Measurements from ENCODE around the gene ANKRD53.

ANKRD53 gene

DNA sequence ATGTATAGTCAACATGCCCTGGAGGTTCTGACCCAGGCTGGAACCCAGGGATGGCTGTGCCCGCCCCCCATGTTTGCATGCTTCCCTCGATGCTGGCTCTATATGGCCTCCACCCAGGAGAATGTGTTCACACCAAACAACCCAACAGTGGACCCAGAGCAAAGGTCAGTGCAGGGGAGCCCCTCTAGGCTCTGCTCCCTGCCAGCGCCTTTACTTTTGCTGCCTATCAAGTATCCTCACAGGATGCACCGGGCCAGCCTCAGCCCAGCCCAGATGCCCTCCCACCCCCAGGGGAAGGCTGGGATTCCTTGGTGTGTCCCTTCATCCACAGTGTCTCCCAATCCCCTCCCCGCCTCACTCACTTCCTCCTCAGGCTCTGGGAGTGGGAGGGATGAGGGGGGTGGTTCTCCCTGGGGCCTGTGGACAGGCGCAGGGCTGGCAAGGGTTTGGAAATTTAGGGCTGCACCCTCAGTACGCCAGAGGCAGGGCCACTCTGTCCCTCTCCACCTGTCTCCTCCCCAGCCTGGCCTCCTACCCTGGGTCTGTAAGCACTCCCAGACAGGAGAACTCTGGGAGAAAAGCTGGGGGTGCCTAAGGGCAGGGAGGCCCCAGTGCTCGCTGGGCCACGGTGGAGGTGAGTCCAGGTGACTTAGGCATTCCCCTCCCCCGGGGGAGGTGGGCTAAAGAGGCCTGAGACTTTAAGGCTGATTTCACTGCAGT, 40.4 kb upstream of the ANKRD53 start:
- H3K27me3 ChIP-seq (ENCODE audit: control insufficient read depth, insufficient read depth, low read length), result peaks cover 87% of the 10 kb centered on the region
- H3K9ac ChIP-seq (ENCODE audit: low read length), result no peak overlapping the region
- H3K9me3 ChIP-seq (ENCODE audit: control insufficient read depth, insufficient read depth, low read depth, low read length), result no peaks in the 10 kb centered on the region
- H3K27ac ChIP-seq (ENCODE audit: low read depth, low read length), result no peak overlapping the region
- H3K4me3 ChIP-seq (ENCODE audit: low read depth, low read length), result peak overlapping the region; percentile 49; the same call in 1 of the 2 replicates
- H3K4me1 ChIP-seq (ENCODE audit: control insufficient read depth, insufficient read depth, low read length), result peaks cover 50% of the 10 kb centered on the region
- no peaks in the 10 kb centered on the region for H3K36me3 ChIP-seq (ENCODE audit: control insufficient read depth, insufficient read depth, low read length)

DNA sequence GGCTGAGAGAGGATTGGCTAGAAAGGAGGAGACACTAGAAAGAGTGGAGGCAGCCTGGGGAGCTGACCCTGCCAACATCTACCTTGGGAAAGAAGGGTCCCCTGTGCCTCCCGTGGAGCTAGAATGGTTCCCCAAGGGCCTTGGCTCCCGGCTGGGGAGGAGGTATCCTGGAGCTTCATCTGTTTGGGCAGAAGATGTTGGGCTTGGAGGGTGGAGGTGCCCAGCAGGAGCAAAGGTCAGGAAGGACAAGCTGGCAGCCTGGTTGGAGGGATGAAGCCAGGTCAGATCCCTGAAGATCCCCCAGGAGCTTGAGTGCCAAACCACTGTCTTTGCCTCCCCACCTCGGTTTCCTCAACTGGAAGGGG, 39.9 kb upstream of the ANKRD53 start:
- Histone ChIP-seq H3K36me3 (ENCODE audit: control insufficient read depth, insufficient read depth, low read length) (no peaks in the 10 kb centered on the region), H3K4me3 (ENCODE audit: low read depth, low read length) (peak overlapping the region; percentile 49), H3K4me1 (ENCODE audit: control insufficient read depth, insufficient read depth, low read length) (peaks cover 54% of the 10 kb centered on the region), H3K9ac (ENCODE audit: low read length) (no peak overlapping the region), H3K9me3 (ENCODE audit: control insufficient read depth, insufficient read depth, low read depth, low read length) (no peaks in the 10 kb centered on the region), H3K27ac (ENCODE audit: low read depth, low read length) (no peak overlapping the region), H3K27me3 (ENCODE audit: control insufficient read depth, insufficient read depth, low read length) (peaks cover 86% of the 10 kb centered on the region)

DNA sequence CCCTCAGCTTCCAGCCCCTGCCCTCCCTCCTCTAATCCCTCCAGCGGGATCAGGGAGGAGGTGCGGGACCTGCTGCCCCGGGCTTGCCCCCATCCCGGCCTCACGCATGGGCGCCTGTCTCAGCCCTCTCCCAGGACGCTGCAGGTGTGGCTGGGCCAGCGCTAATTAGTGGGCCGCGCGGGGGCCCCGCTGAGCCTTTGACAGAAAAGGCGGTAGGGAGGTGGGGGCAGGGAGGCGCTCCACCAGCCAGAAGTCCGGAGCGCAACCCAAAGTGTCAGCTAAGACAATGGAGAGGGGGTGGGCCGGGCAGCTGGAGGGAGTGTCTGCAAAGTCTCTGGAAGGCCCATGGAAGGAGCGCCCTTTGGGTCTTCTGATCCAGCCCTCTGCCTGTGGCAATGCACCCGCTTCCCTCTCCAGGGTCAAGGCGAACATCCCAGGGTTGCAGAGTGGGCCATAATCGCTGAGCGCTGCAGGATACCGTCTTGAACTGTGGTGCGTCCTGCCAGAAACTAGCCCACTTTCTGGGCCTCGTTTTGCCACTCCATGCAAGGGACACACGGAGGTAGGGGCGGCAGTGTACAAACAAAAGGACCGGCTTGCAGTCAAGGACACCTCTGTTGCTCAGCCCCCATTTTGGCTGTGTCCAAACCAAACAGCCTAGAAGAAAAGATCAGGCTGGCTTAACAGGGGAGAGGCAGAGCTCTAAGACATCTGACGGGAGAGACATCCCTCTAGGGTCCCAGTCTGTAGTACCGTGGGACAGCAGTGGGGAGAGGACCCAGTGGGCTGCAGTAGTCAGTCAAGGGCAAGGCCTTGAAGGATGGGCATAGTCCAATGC, 39.2 kb upstream of the ANKRD53 start:
- Histone ChIP-seq H3K27me3 (ENCODE audit: control insufficient read depth, insufficient read depth, low read length) (peaks cover 91% of the 10 kb centered on the region), H3K4me1 (ENCODE audit: control insufficient read depth, insufficient read depth, low read length) (peaks cover 58% of the 10 kb centered on the region), H3K4me3 (ENCODE audit: low read depth, low read length) (peak overlapping the region; percentile 49), H3K9me3 (ENCODE audit: control insufficient read depth, insufficient read depth, low read depth, low read length) (no peaks in the 10 kb centered on the region), H3K9ac (ENCODE audit: low read length) (no peak overlapping the region), H3K27ac (ENCODE audit: low read depth, low read length) (no peak overlapping the region), H3K36me3 (ENCODE audit: control insufficient read depth, insufficient read depth, low read length) (no peaks in the 10 kb centered on the region)

DNA sequence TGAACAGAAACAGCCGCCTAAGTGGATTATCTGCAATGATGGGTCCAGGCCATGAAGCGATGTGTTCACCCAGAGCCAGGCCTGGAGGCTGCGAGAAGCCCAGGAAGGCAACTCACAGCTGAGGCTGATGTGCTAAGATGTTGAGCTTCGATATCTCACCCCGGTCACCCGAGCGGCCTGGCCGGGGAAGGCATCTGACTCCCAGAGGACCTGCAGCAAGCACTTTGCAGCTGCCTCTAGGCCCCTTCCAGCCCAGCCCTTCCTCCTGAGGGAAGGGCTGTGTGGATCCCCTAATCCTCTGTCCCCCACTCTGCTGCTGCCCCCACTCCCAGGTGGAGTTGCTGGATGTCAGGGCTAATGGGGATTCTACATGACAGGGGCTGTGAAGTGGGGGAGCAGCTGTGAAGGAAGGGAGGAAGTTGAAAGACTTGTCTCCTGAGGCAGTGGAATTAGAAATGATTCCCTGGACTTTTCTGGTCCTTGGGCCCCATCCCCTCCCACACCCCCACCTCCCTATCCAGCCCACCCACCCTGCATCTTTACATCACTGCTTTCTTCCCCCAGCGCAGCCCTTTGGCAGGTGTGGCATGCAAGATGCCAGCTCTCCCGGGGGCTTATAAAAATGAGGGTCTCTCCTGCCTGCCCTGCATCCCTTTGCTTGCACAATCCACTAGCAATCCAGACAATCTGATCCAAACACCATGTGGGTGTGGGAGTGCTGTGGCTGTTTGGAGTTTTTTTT, 38.4 kb upstream of the ANKRD53 start:
- peaks cover 89% of the 10 kb centered on the region for H3K27me3 ChIP-seq (ENCODE audit: control insufficient read depth, insufficient read depth, low read length)
- H3K4me3 ChIP-seq (ENCODE audit: low read depth, low read length), result no peak overlapping the region
- H3K27ac ChIP-seq (ENCODE audit: low read depth, low read length), result no peak overlapping the region
- no peaks in the 10 kb centered on the region for H3K9me3 ChIP-seq (ENCODE audit: control insufficient read depth, insufficient read depth, low read depth, low read length)
- H3K36me3 ChIP-seq (ENCODE audit: control insufficient read depth, insufficient read depth, low read length), result no peaks in the 10 kb centered on the region
- H3K4me1 ChIP-seq (ENCODE audit: control insufficient read depth, insufficient read depth, low read length), result peaks cover 58% of the 10 kb centered on the region
- no peak overlapping the region for H3K9ac ChIP-seq (ENCODE audit: low read length)

DNA sequence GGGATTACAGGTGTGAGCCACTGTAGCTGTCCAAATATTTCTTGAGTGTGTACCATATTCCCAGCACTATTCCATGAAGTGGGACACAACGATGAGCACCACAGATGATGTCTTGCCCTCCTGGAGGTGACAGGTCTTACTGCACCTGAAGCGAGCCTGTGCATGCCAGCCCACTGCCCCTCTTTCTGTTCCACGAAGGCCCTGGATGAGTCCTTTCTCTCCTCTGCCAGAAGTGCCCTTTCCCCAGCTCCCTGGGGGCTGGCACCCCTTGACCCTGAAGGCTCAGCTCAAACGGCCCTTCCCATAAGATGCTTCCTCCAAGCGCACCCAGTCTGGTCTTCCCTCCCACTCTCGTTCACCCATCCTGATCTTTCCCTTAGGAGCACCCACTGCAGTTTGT, 37.2 kb upstream of the ANKRD53 start:
- Histone ChIP-seq H3K36me3 (ENCODE audit: control insufficient read depth, insufficient read depth, low read length) (no peaks in the 10 kb centered on the region), H3K27me3 (ENCODE audit: control insufficient read depth, insufficient read depth, low read length) (peaks cover 93% of the 10 kb centered on the region), H3K9me3 (ENCODE audit: control insufficient read depth, insufficient read depth, low read depth, low read length) (no peaks in the 10 kb centered on the region), H3K27ac (ENCODE audit: low read depth, low read length) (no peak overlapping the region), H3K4me3 (ENCODE audit: low read depth, low read length) (no peak overlapping the region), H3K9ac (ENCODE audit: low read length) (no peak overlapping the region), H3K4me1 (ENCODE audit: control insufficient read depth, insufficient read depth, low read length) (peaks cover 50% of the 10 kb centered on the region)

DNA sequence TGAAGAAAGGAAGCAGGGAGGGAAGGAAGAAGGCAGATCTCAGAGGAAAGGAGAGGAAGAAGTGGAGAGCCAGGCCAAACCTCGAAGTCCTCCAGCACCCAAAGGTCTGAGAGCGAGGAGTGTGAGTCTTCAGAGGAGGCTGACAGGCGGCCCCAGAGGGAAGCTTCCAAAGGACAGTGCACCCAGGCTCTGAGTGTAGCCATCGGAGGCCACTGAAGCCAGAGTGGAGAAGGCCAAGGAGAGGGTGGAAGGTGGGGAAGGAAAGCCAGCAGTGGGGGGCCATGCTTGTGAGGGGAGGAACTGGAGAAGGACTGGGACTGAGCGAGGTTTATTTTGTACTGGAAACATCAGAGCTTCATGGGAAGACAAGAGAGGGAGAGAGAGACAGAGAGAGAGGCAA, 36.7 kb upstream of the ANKRD53 start:
- H3K27me3 ChIP-seq (ENCODE audit: control insufficient read depth, insufficient read depth, low read length), result peaks cover 93% of the 10 kb centered on the region
- no peak overlapping the region for H3K4me3 ChIP-seq (ENCODE audit: low read depth, low read length)
- no peaks in the 10 kb centered on the region for H3K36me3 ChIP-seq (ENCODE audit: control insufficient read depth, insufficient read depth, low read length)
- no peak overlapping the region for H3K9ac ChIP-seq (ENCODE audit: low read length)
- H3K4me1 ChIP-seq (ENCODE audit: control insufficient read depth, insufficient read depth, low read length), result peaks cover 45% of the 10 kb centered on the region
- no peaks in the 10 kb centered on the region for H3K9me3 ChIP-seq (ENCODE audit: control insufficient read depth, insufficient read depth, low read depth, low read length)
- H3K27ac ChIP-seq (ENCODE audit: low read depth, low read length), result no peak overlapping the region

DNA sequence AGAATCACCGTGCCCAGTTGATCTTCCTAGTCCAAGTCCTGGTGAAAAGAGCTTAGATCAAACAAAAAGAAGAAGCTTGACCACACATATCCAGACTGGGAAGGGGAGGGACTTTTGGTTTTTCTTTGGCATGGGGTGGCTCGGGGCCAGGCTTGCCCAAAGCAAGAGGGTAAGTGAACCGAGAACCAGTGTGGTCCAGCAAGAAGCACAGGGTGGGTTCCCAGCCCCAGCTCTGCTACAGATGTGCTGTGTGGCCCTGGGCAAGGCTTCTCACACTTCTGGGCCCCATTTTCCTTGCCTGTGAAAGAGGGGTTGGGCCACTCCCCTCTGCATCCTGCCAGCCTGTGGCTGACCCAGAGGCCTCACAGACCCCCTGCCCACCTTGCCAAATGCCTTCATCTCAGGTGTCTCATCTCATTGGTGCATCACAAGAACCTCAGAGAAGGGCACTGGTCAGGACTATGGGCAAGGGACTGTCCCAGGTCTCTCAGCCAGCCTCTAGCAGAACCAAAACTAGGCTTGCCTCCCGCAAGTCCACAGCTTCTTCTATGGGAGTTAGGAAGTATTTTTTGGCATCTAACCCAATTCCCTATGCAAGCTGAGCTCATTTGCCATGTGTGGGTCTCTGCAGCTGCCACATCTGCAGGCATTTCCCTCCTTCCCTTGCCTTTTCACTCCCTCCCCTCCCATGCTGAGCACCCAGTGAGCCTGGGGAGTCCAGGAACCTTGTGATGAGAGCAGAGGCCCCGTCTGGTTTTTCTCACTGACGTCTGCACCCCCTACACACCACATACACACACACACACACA, 35.8 kb upstream of the ANKRD53 start:
- no peaks in the 10 kb centered on the region for H3K36me3 ChIP-seq (ENCODE audit: control insufficient read depth, insufficient read depth, low read length)
- H3K9ac ChIP-seq (ENCODE audit: low read length), result no peak overlapping the region
- H3K4me3 ChIP-seq (ENCODE audit: low read depth, low read length), result no peak overlapping the region
- H3K4me1 ChIP-seq (ENCODE audit: control insufficient read depth, insufficient read depth, low read length), result peaks cover 38% of the 10 kb centered on the region
- H3K27ac ChIP-seq (ENCODE audit: low read depth, low read length), result no peak overlapping the region
- no peaks in the 10 kb centered on the region for H3K9me3 ChIP-seq (ENCODE audit: control insufficient read depth, insufficient read depth, low read depth, low read length)
- H3K27me3 ChIP-seq (ENCODE audit: control insufficient read depth, insufficient read depth, low read length), result peaks cover 95% of the 10 kb centered on the region

DNA sequence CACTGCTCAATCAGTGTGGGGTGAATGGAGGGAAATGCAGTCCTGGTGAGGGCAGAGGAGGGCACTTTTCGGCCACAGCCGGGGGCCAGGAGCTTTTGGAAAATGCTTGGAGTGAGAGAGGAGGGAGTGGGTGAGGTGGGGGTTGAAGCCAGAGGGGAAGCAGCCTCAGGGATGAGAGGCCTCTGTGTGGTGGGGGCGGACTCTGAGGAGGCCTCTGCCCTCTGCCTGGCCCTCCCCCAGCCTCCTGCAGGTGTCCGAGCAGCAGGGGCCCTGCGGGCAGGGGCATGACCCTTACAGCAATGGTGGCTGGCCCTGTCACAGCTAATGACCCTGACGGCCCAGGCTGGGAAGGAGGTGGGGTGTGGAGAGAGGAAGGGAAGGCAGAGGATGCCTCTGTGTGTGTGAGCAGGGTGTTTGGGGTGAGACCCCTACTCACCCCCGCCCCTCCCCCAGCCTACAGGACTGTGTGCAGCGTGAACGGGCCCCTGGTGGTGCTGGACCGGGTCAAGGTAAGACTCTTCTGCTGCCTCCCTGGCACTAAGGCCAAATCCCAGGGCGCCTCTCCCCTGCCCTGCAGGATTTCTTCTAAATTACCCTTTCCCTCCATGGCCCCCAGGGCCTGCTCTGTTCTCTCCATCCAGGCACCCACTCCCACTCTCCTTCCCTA, 35.1 kb upstream of the ANKRD53 start:
- Histone ChIP-seq H3K27me3 (ENCODE audit: control insufficient read depth, insufficient read depth, low read length) (peaks cover 95% of the 10 kb centered on the region), H3K4me3 (ENCODE audit: low read depth, low read length) (no peak overlapping the region), H3K9ac (ENCODE audit: low read length) (no peak overlapping the region), H3K36me3 (ENCODE audit: control insufficient read depth, insufficient read depth, low read length) (no peaks in the 10 kb centered on the region), H3K9me3 (ENCODE audit: control insufficient read depth, insufficient read depth, low read depth, low read length) (no peaks in the 10 kb centered on the region), H3K4me1 (ENCODE audit: control insufficient read depth, insufficient read depth, low read length) (peaks cover 35% of the 10 kb centered on the region), H3K27ac (ENCODE audit: low read depth, low read length) (no peak overlapping the region)

DNA sequence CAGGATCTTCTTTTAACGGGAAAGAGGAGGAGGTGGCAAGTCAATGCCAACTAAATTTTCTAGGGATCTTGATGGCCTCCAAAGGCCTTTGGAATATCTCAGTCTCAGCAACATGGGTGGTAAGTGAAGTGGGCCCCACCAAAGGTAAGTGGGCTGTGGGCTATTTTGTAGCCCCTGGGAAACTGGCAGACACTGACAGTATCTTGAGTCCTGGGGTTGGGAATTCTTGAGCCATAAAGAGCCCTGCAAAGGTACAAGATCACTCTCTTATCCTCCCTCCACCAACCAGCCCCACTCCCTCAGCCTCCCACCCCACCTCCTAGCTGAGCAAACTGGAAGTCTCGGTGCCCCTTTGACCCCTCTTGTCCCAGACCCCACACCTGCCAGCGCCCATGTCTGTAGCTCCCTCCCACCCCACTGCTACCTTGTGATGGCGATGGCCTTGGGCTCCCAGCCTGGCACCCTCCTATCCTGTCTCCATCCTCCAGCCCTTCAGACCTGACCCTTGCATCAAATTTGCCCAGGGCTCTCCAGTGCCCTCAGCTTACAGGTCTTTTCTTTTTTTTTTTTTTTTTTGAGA, 34.2 kb upstream of the ANKRD53 start:
- no peak overlapping the region for H3K4me3 ChIP-seq (ENCODE audit: low read depth, low read length)
- H3K27ac ChIP-seq (ENCODE audit: low read depth, low read length), result no peak overlapping the region
- H3K27me3 ChIP-seq (ENCODE audit: control insufficient read depth, insufficient read depth, low read length), result peaks cover 95% of the 10 kb centered on the region
- H3K4me1 ChIP-seq (ENCODE audit: control insufficient read depth, insufficient read depth, low read length), result peaks cover 28% of the 10 kb centered on the region
- no peaks in the 10 kb centered on the region for H3K9me3 ChIP-seq (ENCODE audit: control insufficient read depth, insufficient read depth, low read depth, low read length)
- H3K36me3 ChIP-seq (ENCODE audit: control insufficient read depth, insufficient read depth, low read length), result no peaks in the 10 kb centered on the region
- no peak overlapping the region for H3K9ac ChIP-seq (ENCODE audit: low read length)

Data from HUES6 (cell line).